ENCODE results near the gene C21orf91.

GRCh38 chr21:17785403-17785788 is 33.8 kb downstream of the C21orf91 start:
- TF ChIP-seq NCOA2 (IDR thresholded peaks at IDR 0.05; ENCODE audit: partially characterized antibody in 2 of 2) (no peak), EZH2 (IDR thresholded peaks at IDR 0.05; ENCODE audit: borderline replicate concordance, low read depth, low read length) (no peak), RFX5 (IDR thresholded peaks at IDR 0.05; ENCODE audit: low read depth, low read length) (no peak), IFI16 (CRISPR knock-in tag; IDR thresholded peaks at IDR 0.05) (no peak), CTCF (IDR thresholded peaks at IDR 0.05 in 2 of 3, conservative IDR thresholded peaks at IDR 0.05 in 1 of 3; ENCODE audit: insufficient read depth in 2 of 3, low read depth in 1 of 3, low read length in 3 of 3) (no peak), HDAC1 (IDR thresholded peaks at IDR 0.05) (no peak), TAF9B (IDR thresholded peaks at IDR 0.05; ENCODE audit: partially characterized antibody) (no peak), HDAC3 (IDR thresholded peaks at IDR 0.05; ENCODE audit: borderline replicate concordance, partially characterized antibody) (no peak)
